ENCODE measurements around the gene ZBTB7C.
A peak's percentile ranks its signal among the peaks of the same experiment; 100 is the strongest.

- no peak for TF ChIP-seq CTCF (IDR thresholded peaks at IDR 0.05)
- TF ChIP-seq POLR2AphosphoS5 (IDR thresholded peaks at IDR 0.05), result peak in 2 of 3 donors; percentile 33 to 37
- TF ChIP-seq POLR2A (IDR thresholded peaks at IDR 0.05), result no peak
Observed at GRCh38 chr18:48152549-48152948, 256.6 kb downstream of the ZBTB7C start.
